Dermis blood vessel endothelial cell (primary cell): ENCODE data around the gene OSBPL1A. TPM values are rescaled to one million over a fixed set of nuclear protein-coding genes. Genes with fewer than 3 reads are reported as not detected.

Experiments
- DNase-seq: peaks from one replicate; pipeline ENCODE4 v3.0.0; 2010
- total RNA-seq: library from RNA; depleted of rRNA; stranded (reverse); fragments of >200 nt; gene quantifications from 2 replicates; pipeline ENCODE4 v1.2.3, GENCODE V29; 2014

OSBPL1A gene
- total RNA-seq, 1 donor from 2014 or later: 14.3 TPM

- no peak for DNase-seq
Observed at GRCh38 chr18:24263050-24263449, 134.6 kb downstream of the OSBPL1A start.

- no peak for DNase-seq
Observed at GRCh38 chr18:24262087-24262486, 135.5 kb downstream of the OSBPL1A start.

GRCh38 chr18:24259869-24260641 lies 137.6 kb downstream of the OSBPL1A start:
- no peak for DNase-seq

- no peak for DNase-seq
Observed at GRCh38 chr18:24254071-24254470, 143.6 kb downstream of the OSBPL1A start.

GRCh38 chr18:24249716-24250115 lies 147.9 kb downstream of the OSBPL1A start:
- no peak for DNase-seq

GRCh38 chr18:24248359-24248758 lies 149.3 kb downstream of the OSBPL1A start:
- no peak for DNase-seq

GRCh38 chr18:24246143-24246542 lies 151.5 kb downstream of the OSBPL1A start:
- no peak for DNase-seq

GRCh38 chr18:24244698-24245097 lies 152.9 kb downstream of the OSBPL1A start:
- DNase-seq: no peak

GRCh38 chr18:24243677-24244076 lies 153.9 kb downstream of the OSBPL1A start:
- DNase-seq: no peak

- no peak for DNase-seq
Observed at GRCh38 chr18:24239341-24239740, 158.3 kb downstream of the OSBPL1A start.

GRCh38 chr18:24238387-24238786 lies 159.2 kb downstream of the OSBPL1A start:
- peak; percentile 15 for DNase-seq

- no peak for DNase-seq
Observed at GRCh38 chr18:24234850-24235418, 162.7 kb downstream of the OSBPL1A start.

- peak; percentile 46 for DNase-seq
Observed at GRCh38 chr18:24234330-24234729, 163.3 kb downstream of the OSBPL1A start.

GRCh38 chr18:24232800-24233199 lies 164.8 kb downstream of the OSBPL1A start:
- no peak for DNase-seq

- peak; percentile 49 for DNase-seq
Observed at GRCh38 chr18:24231773-24232735, 165.6 kb downstream of the OSBPL1A start.

GRCh38 chr18:24230766-24231165 lies 166.9 kb downstream of the OSBPL1A start:
- no peak for DNase-seq

- no peak for DNase-seq
Observed at GRCh38 chr18:24228667-24229041, 169.0 kb downstream of the OSBPL1A start.

- no peak for DNase-seq
Observed at GRCh38 chr18:24227977-24228666, 169.5 kb downstream of the OSBPL1A start.

GRCh38 chr18:24220318-24220688 lies 177.3 kb downstream of the OSBPL1A start:
- DNase-seq: no peak

GRCh38 chr18:24219561-24220317 lies 177.9 kb downstream of the OSBPL1A start:
- DNase-seq: no peak

GRCh38 chr18:24214913-24215312 lies 182.7 kb downstream of the OSBPL1A start:
- peak; percentile 18 for DNase-seq

GRCh38 chr18:24214144-24214543 lies 183.5 kb downstream of the OSBPL1A start:
- DNase-seq: no peak
